ENCODE data around the gene FAAP100. TPM values are rescaled to one million over a fixed set of nuclear protein-coding genes. Genes with fewer than 3 reads are reported as not detected.

The FAAP100 gene
- total and polyA plus RNA-seq, 5 experiments from 2014 or later, result 9.1 to 55.9 (median 17.4) TPM

GRCh38 chr17:81582749-81583148 is 30.6 kb upstream of the FAAP100 start:
- H3K27ac Mint-ChIP-seq, result no peak overlapping the region
- no peaks in the 10 kb centered on the region for H3K27me3 Mint-ChIP-seq
- ATAC-seq (no peak), DNase-seq (no peak)
- POLR2A ChIA-PET, result no interaction called here
- peaks cover 0 to 70% (median 10%) of the 10 kb centered on the region in 3 donors for H3K36me3 Mint-ChIP-seq
- no peak overlapping the region for H3K4me3 Mint-ChIP-seq
- no peaks in the 10 kb centered on the region for H3K9me3 Mint-ChIP-seq
- H3K4me1 Mint-ChIP-seq, result peaks cover 7 to 23% (median 11%) of the 10 kb centered on the region in 4 donors

GRCh38 chr17:81582341-81582740 is 30.2 kb upstream of the FAAP100 start:
- POLR2A ChIA-PET, result interaction anchor here (0.8 kb wide), 1 partner anchor 27 kb away, joined by 3 read pairs; no protein-coding TSS in a partner anchor
- H3K27me3 Mint-ChIP-seq, result no peaks in the 10 kb centered on the region
- H3K4me3 Mint-ChIP-seq, result no peak overlapping the region

GRCh38 chr17:81581758-81582157 is 29.6 kb upstream of the FAAP100 start:
- Mint-ChIP-seq H3K27ac (no peak overlapping the region), H3K36me3 (peaks cover 0 to 69% (median 13%) of the 10 kb centered on the region in 3 donors), H3K4me1 (peaks cover 12 to 30% (median 16%) of the 10 kb centered on the region in 4 donors), H3K27me3 (no peaks in the 10 kb centered on the region), H3K9me3 (no peaks in the 10 kb centered on the region), H3K4me3 (no peak overlapping the region)
- DNase-seq, result no peak
- no peak for ATAC-seq
- POLR2A ChIA-PET, result interaction anchor here (0.8 kb wide), 1 partner anchor 26 kb away, joined by 3 read pairs; no protein-coding TSS in a partner anchor

More at GRCh38 chr17:81582341-81582740, 30.2 kb upstream of the FAAP100 start:
- Mint-ChIP-seq H3K27ac (no peak overlapping the region), H3K4me1 (peaks cover 10 to 27% (median 14%) of the 10 kb centered on the region in 4 donors), H3K36me3 (peaks cover 0 to 71% (median 13%) of the 10 kb centered on the region in 3 donors), H3K9me3 (no peaks in the 10 kb centered on the region)
- ATAC-seq (no peak), DNase-seq (no peak)

GRCh38 chr17:81580481-81580880 is 28.3 kb upstream of the FAAP100 start:
- POLR2A ChIA-PET, result interaction anchor here (0.7 kb wide), 1 partner anchor 21 kb away, joined by 5 read pairs; no protein-coding TSS in a partner anchor
- Mint-ChIP-seq H3K4me1 (peaks cover 12 to 30% (median 16%) of the 10 kb centered on the region in 4 donors), H3K36me3 (peaks cover 0 to 68% (median 15%) of the 10 kb centered on the region in 3 donors), H3K27me3 (no peaks in the 10 kb centered on the region), H3K9me3 (no peaks in the 10 kb centered on the region), H3K4me3 (no peak overlapping the region), H3K27ac (peak overlapping the region in 3 of 10 donors; percentile 24 to 88 (median 67))
- no peak for ATAC-seq
- no peak for DNase-seq

- POLR2A ChIA-PET, result no interaction called here
- peaks cover 0 to 66% (median 10%) of the 10 kb centered on the region in 3 donors for H3K36me3 Mint-ChIP-seq
- peaks cover 12 to 30% (median 16%) of the 10 kb centered on the region in 4 donors for H3K4me1 Mint-ChIP-seq
- H3K27me3 Mint-ChIP-seq, result no peaks in the 10 kb centered on the region
- no peak for ATAC-seq
- no peak overlapping the region for H3K4me3 Mint-ChIP-seq
- DNase-seq, result no peak
- H3K9me3 Mint-ChIP-seq, result no peaks in the 10 kb centered on the region
- peak overlapping the region in 3 of 10 donors; percentile 66 to 88 (median 86) for H3K27ac Mint-ChIP-seq
Observed at GRCh38 chr17:81579821-81580321, 27.7 kb upstream of the FAAP100 start.

- DNase-seq (no peak), ATAC-seq (no peak)
- POLR2A ChIA-PET, result no interaction called here
- H3K36me3 Mint-ChIP-seq, result peaks cover 0 to 65% (median 10%) of the 10 kb centered on the region in 3 donors
- H3K27me3 Mint-ChIP-seq, result no peaks in the 10 kb centered on the region
- no peaks in the 10 kb centered on the region for H3K9me3 Mint-ChIP-seq
- H3K27ac Mint-ChIP-seq, result no peak overlapping the region
- no peak overlapping the region for H3K4me3 Mint-ChIP-seq
- H3K4me1 Mint-ChIP-seq, result peaks cover 12 to 30% (median 16%) of the 10 kb centered on the region in 4 donors
Observed at GRCh38 chr17:81579298-81579697, 27.1 kb upstream of the FAAP100 start.

GRCh38 chr17:81578561-81579225 is 26.5 kb upstream of the FAAP100 start:
- DNase-seq (no peak), ATAC-seq (no peak)
- H3K27me3 Mint-ChIP-seq, result no peaks in the 10 kb centered on the region
- H3K4me3 Mint-ChIP-seq, result no peak overlapping the region
- H3K9me3 Mint-ChIP-seq, result no peaks in the 10 kb centered on the region
- peaks cover 12 to 30% (median 16%) of the 10 kb centered on the region in 4 donors for H3K4me1 Mint-ChIP-seq
- peak overlapping the region in 1 of 10 donors; percentile 92 for H3K27ac Mint-ChIP-seq
- POLR2A ChIA-PET, result no interaction called here
- H3K36me3 Mint-ChIP-seq, result peaks cover 0 to 65% (median 10%) of the 10 kb centered on the region in 3 donors

GRCh38 chr17:81578038-81578441 is 25.9 kb upstream of the FAAP100 start:
- POLR2A ChIA-PET, result no interaction called here
- Mint-ChIP-seq H3K4me3 (no peak overlapping the region), H3K36me3 (peaks cover 0 to 61% (median 10%) of the 10 kb centered on the region in 3 donors), H3K27me3 (no peaks in the 10 kb centered on the region), H3K4me1 (peaks cover 12 to 30% (median 15%) of the 10 kb centered on the region in 4 donors), H3K27ac (peak overlapping the region in 1 of 10 donors; percentile 92), H3K9me3 (no peaks in the 10 kb centered on the region)
- no peak for ATAC-seq
- no peak for DNase-seq

- H3K4me1 Mint-ChIP-seq, result peaks cover 12 to 30% (median 16%) of the 10 kb centered on the region in 4 donors
- no peaks in the 10 kb centered on the region for H3K9me3 Mint-ChIP-seq
- POLR2A ChIA-PET, result no interaction called here
- peak overlapping the region in 4 of 10 donors; percentile 22 to 92 (median 78) for H3K27ac Mint-ChIP-seq
- DNase-seq (no peak), ATAC-seq (no peak)
- no peaks in the 10 kb centered on the region for H3K27me3 Mint-ChIP-seq
- H3K4me3 Mint-ChIP-seq, result no peak overlapping the region
- peaks cover 0 to 63% (median 10%) of the 10 kb centered on the region in 3 donors for H3K36me3 Mint-ChIP-seq
Observed at GRCh38 chr17:81577278-81578000, 25.3 kb upstream of the FAAP100 start.

GRCh38 chr17:81576621-81577277 is 24.6 kb upstream of the FAAP100 start:
- peaks cover 0 to 63% (median 10%) of the 10 kb centered on the region in 3 donors for H3K36me3 Mint-ChIP-seq

GRCh38 chr17:81575836-81576235 is 23.7 kb upstream of the FAAP100 start:
- no peaks in the 10 kb centered on the region for H3K27me3 Mint-ChIP-seq
- no peak overlapping the region for H3K4me3 Mint-ChIP-seq
- H3K27ac Mint-ChIP-seq, result peak overlapping the region in 1 of 10 donors; percentile 29
- peaks cover 12 to 30% (median 15%) of the 10 kb centered on the region in 4 donors for H3K4me1 Mint-ChIP-seq
- H3K36me3 Mint-ChIP-seq, result peaks cover 0 to 64% (median 10%) of the 10 kb centered on the region in 3 donors
- H3K9me3 Mint-ChIP-seq, result no peaks in the 10 kb centered on the region
- ATAC-seq (no peak), DNase-seq (no peak)
- POLR2A ChIA-PET, result no interaction called here

More at GRCh38 chr17:81576621-81577277, 24.6 kb upstream of the FAAP100 start:
- no peak for DNase-seq
- Mint-ChIP-seq H3K4me1 (peaks cover 12 to 30% (median 15%) of the 10 kb centered on the region in 4 donors), H3K27ac (peak overlapping the region in 1 of 10 donors; percentile 92), H3K4me3 (no peak overlapping the region), H3K9me3 (no peaks in the 10 kb centered on the region), H3K27me3 (no peaks in the 10 kb centered on the region)
- no peak for ATAC-seq
- POLR2A ChIA-PET, result no interaction called here

GRCh38 chr17:81574643-81574956 is 22.4 kb upstream of the FAAP100 start:
- Mint-ChIP-seq H3K4me3 (no peak overlapping the region), H3K4me1 (peaks cover 9 to 19% (median 11%) of the 10 kb centered on the region in 4 donors), H3K27me3 (no peaks in the 10 kb centered on the region), H3K27ac (no peak overlapping the region), H3K36me3 (peaks cover 0 to 69% (median 7%) of the 10 kb centered on the region in 3 donors), H3K9me3 (no peaks in the 10 kb centered on the region)
- POLR2A ChIA-PET, result no interaction called here
- DNase-seq, result no peak
- ATAC-seq, result no peak
